ENCODE data around the gene FAM83G.
A peak's percentile ranks its signal among the peaks of the same experiment; 100 is the strongest.
"Not testable (repeated sequence)": the region's sequence is repeated elsewhere in the genome, so short reads cannot be mapped to it uniquely, and the experiment has no call there.

Gene FAM83G

DNA sequence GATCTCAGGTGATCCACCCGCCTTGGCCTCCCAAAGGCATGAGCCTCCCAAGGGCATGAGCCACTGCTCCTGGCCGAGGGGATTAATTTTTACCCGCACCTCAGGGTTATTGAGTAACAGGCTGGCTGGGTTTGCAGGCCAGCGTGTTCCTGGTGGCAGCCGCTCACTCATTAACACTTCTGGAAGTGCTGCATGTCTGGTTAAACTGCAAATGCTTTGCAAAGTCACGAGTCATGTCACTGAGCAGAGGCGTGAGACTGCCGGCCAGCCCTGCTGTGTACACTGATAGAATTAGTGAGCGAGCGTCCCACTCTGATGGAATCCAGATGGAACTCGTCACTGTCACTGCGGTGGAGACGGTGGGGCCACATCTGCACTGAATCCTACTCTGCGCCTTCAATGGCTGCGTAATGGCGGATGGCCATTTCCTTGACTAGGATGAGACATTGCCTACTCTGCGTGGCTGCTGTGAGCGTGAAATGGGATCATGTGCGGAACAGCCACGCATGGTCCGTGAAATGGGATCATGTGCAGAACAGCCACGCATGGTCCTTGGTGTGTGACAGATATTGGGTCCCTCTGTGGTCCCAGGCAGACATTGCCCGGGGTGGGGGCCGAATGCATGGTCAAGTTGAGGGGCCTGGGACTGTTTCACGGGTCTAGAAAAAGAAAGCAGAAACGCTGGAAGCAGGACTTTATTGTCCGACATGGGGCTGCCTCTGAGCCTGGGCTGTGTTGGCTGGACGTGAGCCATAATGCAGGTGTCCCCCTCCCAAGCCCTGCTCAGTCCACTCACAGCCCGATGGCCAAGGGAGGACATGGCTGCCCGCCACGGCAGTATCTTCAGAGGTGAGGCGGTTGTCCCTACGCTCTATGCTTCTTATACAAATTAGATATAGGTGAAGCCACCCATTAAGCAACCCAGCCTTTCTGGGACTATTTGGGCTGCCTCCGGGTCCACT, 53.3 kb downstream of the FAM83G start:
- DNase-seq (ENCODE audit: low spot score): no peak

DNA sequence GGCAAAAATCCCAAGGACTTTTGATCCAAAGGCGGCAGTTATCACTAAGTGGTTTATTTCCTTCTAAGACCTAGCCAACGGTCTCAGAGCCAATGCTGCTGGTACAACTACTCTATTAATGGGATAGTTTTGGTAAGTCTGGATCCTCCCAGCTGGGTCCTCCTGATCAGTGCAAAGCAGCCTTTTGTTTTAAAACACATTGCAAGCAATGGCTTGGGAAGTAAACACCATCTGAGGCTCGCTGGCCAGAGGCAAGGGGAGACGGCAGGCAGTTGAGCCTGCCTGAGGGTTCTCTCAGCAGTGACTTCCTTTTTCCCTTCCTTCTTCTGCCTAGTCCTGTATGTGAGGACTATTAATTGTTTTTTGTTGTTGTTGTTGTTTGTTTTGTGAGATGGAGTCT, 54.2 kb downstream of the FAM83G start:
- no peak for DNase-seq (ENCODE audit: low spot score)

DNA sequence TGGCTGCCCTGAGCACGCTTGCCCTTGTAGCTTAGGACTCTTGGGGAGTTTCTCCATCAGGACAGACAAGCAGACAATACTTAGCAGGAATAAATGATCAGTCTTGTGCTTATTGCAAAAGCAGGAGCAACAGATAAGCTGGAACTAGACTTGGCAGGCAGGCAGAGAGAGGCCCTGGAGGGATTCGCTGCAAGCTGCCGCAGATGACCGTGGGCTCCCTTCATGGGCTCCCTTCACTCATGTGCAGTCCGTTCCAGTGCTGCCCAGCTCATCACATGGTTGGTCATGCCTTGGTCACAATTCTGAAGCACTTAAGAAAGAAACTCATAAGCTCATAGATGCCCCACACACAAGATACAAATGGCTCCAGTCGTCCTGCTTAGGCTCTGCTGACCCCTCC, 55.0 kb downstream of the FAM83G start:
- DNase-seq (ENCODE audit: low spot score): no peak

DNA sequence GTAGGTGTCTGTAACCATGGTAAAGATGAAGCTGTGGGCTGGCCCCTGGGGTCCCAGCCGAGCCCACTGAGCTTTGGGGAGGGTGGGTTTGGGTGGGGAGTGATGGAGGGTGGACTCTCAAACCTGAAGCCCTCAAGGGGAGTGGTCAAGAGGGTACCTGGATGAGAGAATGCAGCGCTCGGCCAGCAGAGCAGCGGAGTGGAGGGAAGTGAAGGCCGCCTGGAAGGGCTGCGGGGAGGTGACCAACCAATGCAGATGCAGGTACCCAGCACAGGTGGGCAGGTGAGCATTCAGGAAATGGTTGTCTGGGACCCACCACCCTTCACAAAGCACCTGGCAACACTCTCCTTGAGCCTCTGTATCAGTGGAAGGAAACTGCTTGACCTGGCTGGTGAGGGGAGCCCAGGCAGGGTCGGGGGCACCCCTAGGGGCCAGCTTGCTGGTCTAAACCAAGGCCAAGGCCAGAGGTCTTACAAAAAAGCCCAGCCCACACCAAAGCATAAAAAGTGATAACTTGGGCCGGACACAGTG, 56.0 kb downstream of the FAM83G start:
- DNase-seq (ENCODE audit: low spot score): no peak

DNA sequence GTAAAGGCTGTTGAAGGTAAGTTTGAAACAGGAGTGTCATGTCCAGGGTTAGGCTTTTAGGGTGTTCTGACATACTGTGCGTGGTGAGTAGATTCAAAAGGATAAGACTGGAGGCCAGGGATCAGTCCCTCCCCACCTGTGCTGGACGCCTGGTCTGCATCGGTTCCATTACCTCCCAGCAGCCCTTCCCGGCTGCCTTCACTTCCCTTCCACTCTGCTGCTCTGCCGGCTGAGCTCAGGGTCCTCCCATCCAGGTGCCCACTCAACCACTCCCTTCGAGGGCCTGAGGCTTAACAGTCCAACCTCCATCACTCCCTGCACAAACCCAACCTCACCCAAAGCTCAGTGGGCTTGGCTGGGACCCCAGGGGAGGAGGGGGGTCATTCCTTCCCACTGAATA, 56.7 kb downstream of the FAM83G start:
- DNase-seq (ENCODE audit: low spot score): no peak

DNA sequence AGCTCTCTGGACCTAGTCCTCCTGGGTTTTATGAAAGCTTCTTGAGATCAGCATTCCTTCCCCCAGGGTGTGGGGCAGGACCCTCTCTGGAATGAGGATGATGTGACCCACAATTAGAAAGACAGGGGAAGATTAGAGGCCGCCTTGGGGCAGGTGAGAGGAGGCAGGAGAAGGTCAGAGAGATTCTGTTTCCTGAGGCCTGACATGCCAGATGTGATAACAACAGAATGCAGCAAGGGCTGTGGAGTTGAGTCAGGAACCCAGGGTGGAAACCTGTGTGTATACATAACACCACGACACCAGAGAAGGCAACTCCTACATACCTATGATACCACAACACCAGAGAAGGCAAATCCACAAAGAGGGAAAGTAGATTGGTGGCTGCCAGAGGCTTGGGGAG, 58.0 kb downstream of the FAM83G start:
- DNase-seq (ENCODE audit: low spot score): no peak

DNA sequence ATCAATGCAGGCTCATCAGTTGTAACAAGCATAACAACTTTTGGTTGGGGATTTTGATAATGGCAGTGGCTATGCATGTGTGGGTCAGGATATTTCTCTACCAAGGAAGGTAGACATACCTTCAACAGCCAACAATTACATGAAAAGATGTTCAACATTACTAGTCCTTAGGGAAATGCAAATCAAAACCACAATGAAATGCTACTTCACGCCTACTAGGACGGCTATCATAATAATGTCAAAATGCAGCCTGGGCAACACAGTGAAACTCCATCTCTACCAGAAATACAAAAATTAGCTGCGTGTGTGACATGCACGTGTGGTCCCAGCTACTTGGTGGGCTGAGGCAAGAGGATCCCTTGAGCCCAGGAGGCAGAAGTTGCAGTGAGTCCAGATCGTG, 59.9 kb downstream of the FAM83G start:
- no peak for DNase-seq (ENCODE audit: low spot score)

DNA sequence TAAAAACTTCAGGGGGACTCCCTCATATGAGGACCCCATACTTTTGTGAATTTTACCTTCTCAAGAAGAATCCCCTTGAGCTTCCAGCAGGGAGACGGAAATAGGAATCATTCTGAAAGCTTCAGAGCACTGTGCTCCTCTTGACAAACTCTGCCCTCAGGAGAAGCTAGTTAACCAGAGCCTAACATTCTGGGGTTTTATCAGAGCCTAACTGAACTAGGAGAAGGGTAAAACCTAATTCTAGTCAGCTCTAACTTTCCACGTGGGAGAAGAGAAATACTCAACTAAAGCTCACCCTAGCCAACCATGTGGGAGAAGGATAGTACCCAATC, 65.9 kb downstream of the FAM83G start:
- DNase-seq (ENCODE audit: low spot score): no peak

DNA sequence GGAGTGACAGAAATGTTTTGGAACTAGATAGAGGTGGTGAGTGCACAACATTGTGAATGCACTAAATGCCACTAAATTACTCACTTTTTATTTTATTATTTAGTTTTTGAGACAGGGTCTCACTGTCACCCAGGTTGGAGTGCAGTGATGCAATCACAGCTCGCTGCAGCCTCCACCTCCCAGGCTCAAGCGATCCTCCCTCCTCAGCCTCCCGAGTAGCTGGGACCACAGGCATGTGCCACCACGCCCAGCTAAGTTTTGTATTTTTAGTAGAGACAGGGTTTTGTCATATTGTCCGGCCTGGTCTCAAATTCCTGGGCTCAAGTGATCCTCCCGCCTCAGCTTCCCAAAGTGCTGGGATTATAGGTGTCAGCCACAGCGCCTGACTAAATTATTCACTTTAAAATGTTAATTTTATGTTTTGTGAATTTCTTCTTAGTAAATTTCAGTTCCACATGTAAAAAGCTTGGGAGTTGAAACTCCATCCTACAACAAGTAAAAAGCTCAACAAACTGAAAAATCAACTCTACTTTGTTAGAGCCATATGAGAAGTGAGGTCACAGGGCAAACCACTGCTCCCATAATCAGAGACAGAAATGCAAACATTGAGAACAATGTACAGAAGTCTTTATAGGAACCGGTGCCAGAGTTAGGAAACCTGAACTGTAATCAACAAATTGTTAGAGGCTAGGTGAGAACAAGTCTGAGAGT, 66.4 kb downstream of the FAM83G start:
- no peak for DNase-seq (ENCODE audit: low spot score)

DNA sequence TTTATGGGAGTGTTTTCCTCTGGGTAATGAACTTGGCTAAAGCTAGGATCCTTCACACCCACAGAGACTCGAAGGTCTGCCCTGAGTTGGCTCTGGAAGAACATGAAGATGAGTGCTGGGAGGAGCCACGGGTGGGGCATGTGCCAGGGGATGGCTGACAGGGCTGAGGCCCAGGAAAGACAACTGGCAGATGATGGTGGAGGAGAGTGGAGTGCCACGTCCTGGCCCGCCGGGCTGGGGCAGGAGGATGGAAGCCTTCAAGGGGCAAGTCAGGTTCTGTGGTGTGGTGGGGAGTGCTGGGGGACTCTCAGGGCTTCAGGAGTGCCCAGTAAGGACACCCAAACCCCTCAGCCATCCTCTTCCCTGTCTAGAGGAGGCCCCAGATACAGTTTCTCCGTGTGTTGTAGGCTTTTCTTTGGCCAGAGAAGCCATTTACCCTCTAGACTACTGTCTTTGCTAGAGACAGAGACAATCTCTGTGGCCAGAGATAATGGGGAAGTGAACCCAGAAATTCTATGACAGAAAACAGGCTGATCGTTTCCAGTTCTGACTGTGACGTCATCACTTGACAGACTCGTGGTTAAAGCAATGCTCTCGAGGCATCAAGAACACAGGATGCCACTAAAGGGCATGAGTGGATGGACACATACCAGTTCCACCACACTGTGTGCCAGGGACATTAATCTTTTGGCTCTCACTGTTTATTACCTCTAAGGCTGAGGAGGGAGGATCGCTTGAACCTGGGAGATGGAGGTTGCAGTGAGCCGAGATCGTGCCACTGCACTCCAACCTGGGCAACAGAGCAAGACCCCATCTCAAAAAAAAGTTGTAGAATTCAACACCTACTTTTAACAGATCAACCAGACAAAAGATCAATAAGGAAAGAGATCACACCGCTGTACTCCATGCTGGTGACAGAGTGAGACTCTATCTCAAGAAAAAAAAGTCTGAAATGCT, 71.2 kb downstream of the FAM83G start:
- DNase-seq (ENCODE audit: low spot score): no peak

DNA sequence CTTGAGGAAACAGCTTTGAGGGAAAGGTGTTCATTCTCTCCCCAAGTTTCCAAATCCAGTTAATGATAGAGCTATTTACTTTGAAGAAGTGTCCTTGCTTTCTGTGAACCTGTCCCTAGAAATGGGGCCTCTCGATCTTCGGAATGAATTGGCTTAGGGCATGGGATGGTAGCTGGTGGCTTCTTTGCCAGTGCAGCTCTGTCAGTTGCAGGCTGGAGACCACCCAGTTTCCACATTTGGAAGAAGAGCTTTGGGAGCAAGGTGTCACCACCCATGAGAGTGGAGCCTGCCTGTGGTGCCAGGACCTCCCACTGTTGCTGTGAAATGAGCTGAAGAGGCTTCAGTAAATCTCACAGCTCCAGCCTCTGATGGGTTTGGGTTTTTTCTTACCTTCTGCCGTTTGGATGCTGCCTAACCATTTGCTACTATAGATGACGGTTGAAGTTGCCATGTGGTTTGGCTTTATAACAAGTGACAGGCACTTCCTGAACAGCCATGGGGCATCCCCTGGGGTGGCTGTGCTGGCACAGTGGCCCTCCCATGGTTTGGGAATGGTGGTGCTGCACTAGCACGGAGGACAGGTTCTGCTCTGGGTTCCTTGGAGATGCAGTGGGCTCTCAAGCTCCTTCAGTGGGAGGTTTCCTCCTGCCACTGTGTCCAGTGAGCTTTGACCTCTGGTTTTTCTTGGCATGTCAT, 72.1 kb downstream of the FAM83G start:
- no peak for DNase-seq (ENCODE audit: low spot score)

DNA sequence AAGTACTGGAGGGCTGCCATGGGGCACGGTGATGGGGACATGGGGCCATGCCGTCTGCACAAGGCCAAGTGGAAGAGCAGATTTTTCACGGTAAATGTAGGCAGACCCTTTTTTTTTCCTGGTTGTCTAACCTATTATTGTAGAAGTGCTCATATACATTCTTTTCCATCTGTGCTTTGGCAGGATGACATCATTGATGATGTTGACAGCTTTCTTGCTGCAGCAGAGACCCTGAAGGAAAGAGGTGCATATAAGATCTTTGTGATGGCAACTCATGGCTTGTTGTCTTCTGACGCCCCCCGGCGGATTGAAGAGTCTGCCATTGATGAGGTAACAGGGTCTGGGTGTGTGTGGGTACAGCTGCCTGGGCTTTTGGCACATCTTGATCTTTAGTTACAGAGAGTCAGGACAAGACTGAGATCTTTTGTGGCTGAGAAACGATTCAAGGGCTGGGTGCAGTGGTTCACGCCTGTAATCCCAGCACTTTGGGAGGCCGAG, 75.9 kb downstream of the FAM83G start:
- DNase-seq (ENCODE audit: low spot score): peak; percentile 42

DNA sequence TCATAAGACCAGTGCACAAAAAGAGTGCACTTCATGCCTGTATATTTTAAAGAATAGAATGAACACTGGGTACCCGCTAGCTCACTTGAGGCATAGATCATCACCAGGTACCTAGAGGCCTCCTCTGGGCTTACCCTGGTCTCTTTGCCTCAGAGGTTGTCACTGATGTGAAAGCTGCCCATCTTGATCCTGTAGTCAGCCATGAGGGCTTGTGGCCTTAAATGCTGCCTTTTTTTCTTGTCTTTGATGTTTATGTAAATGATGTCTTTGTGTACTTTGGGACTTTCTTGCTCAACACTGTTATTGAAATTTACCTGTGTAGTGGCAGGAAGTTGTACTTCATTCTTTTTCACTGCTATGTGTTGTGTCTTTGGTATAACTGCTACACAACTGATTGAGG, 79.4 kb downstream of the FAM83G start:
- no peak for DNase-seq (ENCODE audit: low spot score)

DNA sequence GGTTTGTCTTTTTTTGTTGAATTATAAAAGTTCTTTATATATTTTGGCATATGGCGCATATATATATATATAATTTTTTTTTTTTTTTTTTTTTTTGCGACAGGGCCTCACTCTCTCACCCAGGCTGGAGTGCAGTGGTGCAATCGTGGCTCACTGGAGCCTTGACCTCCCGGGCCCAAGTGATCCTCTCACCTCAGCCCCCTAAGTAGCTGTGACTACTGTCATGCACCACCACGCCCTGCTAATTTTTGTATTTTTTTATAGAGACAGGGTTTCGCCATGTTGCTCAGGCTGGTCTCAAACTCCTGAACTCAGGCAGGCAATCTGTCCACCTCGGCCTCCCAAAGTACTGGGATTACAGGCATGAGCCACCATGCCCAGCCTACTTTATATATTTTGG, 82.0 kb downstream of the FAM83G start:
- DNase-seq (ENCODE audit: low spot score): not testable (repeated sequence)

DNA sequence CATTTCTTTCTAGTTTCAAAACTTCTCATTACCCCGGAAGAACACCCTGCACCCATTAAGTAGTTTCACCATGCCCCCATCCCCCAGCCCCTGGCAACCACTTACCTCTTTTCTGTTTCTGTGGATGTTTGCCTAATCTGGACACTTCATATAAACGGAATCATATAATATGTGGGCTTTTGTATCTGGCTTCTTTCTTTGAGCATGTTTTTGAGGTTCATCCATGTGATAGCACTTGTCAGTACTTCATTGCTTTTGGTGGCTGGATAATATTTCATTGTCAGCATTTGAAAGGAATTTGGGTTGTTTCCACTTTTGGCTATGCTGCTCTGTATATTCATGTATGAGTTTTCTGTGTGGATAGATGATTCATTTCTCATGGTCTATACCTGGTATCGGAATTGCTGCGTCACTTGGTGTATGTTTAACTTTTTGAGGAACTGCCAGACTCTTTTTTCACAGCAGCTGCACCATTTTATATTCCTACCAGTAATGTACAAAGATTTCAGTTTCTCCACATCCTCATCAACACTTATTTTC, 82.6 kb downstream of the FAM83G start:
- no peak for DNase-seq (ENCODE audit: low spot score)

DNA sequence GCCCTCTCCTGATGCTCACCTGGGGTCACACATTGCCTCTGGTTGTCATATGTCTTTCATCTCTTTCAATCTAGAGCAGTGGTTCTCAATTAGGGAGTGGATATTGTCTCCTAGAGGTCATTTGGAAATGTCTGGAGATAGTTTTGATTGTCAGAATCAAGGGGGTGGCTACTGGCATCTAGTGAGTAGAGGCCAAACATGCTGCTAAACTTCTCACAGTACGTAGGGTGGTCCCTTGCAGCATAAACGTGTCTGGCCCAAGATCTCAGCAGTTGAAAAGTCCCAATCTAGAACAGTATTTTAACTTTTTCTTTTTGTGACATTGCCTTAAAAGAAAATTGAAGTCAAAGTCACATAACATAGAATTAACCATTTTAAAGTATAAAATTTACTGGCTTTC, 83.1 kb downstream of the FAM83G start:
- DNase-seq (ENCODE audit: low spot score): no peak

DNA sequence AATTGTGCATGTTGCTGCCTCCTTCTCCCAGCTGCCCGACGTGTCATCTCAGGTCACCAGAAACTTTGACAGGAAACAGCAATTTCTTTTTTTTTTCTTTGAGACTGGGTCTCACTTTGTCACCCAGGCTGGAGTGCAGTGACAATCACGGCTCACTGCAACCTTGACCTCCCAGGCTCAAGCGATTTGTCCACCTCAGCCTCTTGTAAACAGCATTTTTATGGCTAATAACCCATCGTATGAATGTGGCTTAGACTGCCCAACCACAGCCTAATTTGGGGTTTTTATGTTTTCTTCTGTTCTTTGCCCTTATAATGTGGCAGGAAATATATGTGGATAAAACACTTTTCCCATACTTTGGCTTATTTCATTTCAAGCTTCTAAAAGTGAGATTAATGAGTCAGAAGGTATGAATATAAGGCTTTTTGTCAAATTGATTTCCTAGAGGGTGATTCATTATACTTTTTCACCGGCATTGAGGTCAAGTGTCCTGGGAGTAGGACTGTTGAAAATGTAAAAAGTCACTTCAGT, 83.6 kb downstream of the FAM83G start:
- no peak for DNase-seq (ENCODE audit: low spot score)

DNA sequence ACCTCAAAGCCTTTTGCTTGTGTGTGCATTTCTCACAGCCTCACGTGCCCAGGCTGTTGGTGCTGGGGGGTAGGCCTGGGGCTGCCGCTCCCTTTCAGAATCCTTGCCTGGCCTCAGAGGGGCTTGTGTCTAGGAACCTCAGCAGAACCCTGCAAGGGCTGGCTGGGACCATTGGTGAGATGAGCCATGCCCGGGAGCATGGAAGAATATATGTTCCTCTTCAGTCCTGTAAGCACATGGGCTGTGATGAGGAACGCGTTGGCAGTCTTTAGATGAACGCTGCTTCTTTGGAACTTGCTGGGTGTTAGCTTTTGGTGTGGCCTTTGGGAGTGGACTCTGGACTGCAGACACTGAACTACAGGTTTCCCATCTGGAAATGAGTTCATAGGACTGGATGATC, 84.6 kb downstream of the FAM83G start:
- no peak for DNase-seq (ENCODE audit: low spot score)
